Ascending aorta (tissue), 2 donors: Measurements from ENCODE around the gene NUBPL. TPM values are rescaled to one million over a fixed set of nuclear protein-coding genes. Genes with fewer than 3 reads are reported as not detected.

Experiments
- DNase-seq, 2 donors: peaks; one replicate each; pipeline ENCODE4 v3.0.0-alpha.2; 2019; ENCODE audit warnings: low spot score in 2 of 2
- H3K27ac ChIP-seq, 2 donors: fragments of 200-600 bp; sonication (generic); one replicate each; pipeline ENCODE4 v1.5.1; 2016 to 2017; ENCODE audit warnings: mild to moderate bottlenecking in 1 of 2
- H3K27me3 ChIP-seq: fragments of 200-600 bp; sonication (generic); one replicate; pipeline ENCODE4 v1.5.1; 2017
- H3K36me3 ChIP-seq, 2 donors: fragments of 200-600 bp; sonication (generic); one replicate each; pipeline ENCODE4 v1.5.1; 2016
- H3K4me1 ChIP-seq, 2 donors: fragments of 200-600 bp; sonication (generic); one replicate each; pipeline ENCODE4 v1.5.1; 2016 to 2017; ENCODE audit warnings: mild to moderate bottlenecking in 1 of 2
- H3K4me3 ChIP-seq, 2 donors: fragments of 200-600 bp; sonication (generic); one replicate each; pipeline ENCODE4 v1.5.1; 2016 to 2017; ENCODE audit warnings: mild to moderate bottlenecking in 1 of 2
- H3K9me3 ChIP-seq, 2 donors: fragments of 200-600 bp; sonication (generic); one replicate each; pipeline ENCODE4 v1.5.1; 2016
- intact Hi-C: fragments of 100-400 bp; cut with DNase I; formaldehyde crosslinking; loops from one replicate; pipeline ENCODE4 v1.15.1; 2023
- total RNA-seq: library from RNA; depleted of rRNA; stranded (reverse); fragments of >200 nt; gene quantifications from one replicate; pipeline ENCODE4 v1.1.0, GENCODE V29; 2016
- TF ChIP-seq, protein P1 (sequence below), 3 experiments: fragments of 200-600 bp in 2 of 3; fragments of 450-650 bp in 1 of 3; sonication (generic) in 2 of 3; IDR thresholded peaks; one replicate each; pipeline ENCODE4 v1.5.1; 2016 to 2019; ENCODE audit warnings: antibody characterized with exemption in 3 of 3, mild to moderate bottlenecking in 1 of 3, moderate library complexity in 1 of 3

NUBPL gene
- total RNA-seq, 1 donor from 2014 or later: 1.7 TPM

- Histone ChIP-seq H3K27me3 (no peaks in the 10 kb centered on the region), H3K4me1 (no peaks in the 10 kb centered on the region), H3K27ac (no peak overlapping the region), H3K9me3 (no peaks in the 10 kb centered on the region), H3K4me3 (no peak overlapping the region), H3K36me3 (no peaks in the 10 kb centered on the region)
- intact Hi-C loops: no loop called here
- no peak for DNase-seq
- TF ChIP-seq, protein P1, sequence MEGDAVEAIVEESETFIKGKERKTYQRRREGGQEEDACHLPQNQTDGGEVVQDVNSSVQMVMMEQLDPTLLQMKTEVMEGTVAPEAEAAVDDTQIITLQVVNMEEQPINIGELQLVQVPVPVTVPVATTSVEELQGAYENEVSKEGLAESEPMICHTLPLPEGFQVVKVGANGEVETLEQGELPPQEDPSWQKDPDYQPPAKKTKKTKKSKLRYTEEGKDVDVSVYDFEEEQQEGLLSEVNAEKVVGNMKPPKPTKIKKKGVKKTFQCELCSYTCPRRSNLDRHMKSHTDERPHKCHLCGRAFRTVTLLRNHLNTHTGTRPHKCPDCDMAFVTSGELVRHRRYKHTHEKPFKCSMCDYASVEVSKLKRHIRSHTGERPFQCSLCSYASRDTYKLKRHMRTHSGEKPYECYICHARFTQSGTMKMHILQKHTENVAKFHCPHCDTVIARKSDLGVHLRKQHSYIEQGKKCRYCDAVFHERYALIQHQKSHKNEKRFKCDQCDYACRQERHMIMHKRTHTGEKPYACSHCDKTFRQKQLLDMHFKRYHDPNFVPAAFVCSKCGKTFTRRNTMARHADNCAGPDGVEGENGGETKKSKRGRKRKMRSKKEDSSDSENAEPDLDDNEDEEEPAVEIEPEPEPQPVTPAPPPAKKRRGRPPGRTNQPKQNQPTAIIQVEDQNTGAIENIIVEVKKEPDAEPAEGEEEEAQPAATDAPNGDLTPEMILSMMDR (IDR thresholded peaks at IDR 0.05): no peak
Measured at GRCh38 chr14:31819281-31819680, 258.1 kb downstream of the NUBPL start.

GRCh38 chr14:31825459-31825858 is 264.3 kb downstream of the NUBPL start:
- no peak overlapping the region for H3K27ac ChIP-seq
- TF ChIP-seq, protein P1 (IDR thresholded peaks at IDR 0.05): no peak
- H3K4me3 ChIP-seq: no peak overlapping the region
- H3K27me3 ChIP-seq: no peaks in the 10 kb centered on the region
- H3K36me3 ChIP-seq: no peaks in the 10 kb centered on the region
- no peaks in the 10 kb centered on the region for H3K9me3 ChIP-seq
- intact Hi-C loops: no loop called here
- no peaks in the 10 kb centered on the region for H3K4me1 ChIP-seq
- no peak for DNase-seq

DNA sequence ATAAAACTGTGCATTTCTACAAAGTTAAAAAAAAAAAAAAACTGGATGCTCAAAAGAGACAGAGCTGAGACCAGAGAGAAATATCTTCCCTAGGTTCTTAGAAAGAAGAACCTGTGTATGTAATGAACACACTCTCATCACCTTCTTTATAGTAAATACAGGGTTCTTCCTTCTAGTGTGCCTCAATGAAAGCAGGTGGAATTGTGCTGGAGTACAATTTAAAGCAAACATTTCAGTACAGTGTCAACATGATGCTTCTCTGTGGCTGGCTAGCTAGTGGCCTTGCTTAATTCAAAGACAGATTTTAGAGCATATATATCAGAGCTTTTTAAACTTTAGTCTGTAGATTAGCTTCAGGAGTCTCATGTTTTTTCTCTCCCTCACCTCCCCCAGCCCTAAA is 266.1 kb downstream of the NUBPL start:
- DNase-seq: no peak
- H3K27ac ChIP-seq: no peak overlapping the region

GRCh38 chr14:31828946-31829868 is 268.0 kb downstream of the NUBPL start:
- H3K36me3 ChIP-seq: no peaks in the 10 kb centered on the region
- no peaks in the 10 kb centered on the region for H3K27me3 ChIP-seq
- TF ChIP-seq, protein P1 (IDR thresholded peaks at IDR 0.05): no peak
- no peak overlapping the region for H3K27ac ChIP-seq
- no peak for DNase-seq
- H3K4me1 ChIP-seq: no peaks in the 10 kb centered on the region
- intact Hi-C loops: no loop called here
- no peaks in the 10 kb centered on the region for H3K9me3 ChIP-seq
- no peak overlapping the region for H3K4me3 ChIP-seq

More for the DNA sequence above, 266.1 kb downstream of the NUBPL start:
- Histone ChIP-seq H3K27me3 (no peaks in the 10 kb centered on the region), H3K4me3 (no peak overlapping the region), H3K9me3 (no peaks in the 10 kb centered on the region), H3K36me3 (no peaks in the 10 kb centered on the region), H3K4me1 (no peaks in the 10 kb centered on the region)
- intact Hi-C loops: no loop called here
- TF ChIP-seq, protein P1 (IDR thresholded peaks at IDR 0.05): no peak

DNA sequence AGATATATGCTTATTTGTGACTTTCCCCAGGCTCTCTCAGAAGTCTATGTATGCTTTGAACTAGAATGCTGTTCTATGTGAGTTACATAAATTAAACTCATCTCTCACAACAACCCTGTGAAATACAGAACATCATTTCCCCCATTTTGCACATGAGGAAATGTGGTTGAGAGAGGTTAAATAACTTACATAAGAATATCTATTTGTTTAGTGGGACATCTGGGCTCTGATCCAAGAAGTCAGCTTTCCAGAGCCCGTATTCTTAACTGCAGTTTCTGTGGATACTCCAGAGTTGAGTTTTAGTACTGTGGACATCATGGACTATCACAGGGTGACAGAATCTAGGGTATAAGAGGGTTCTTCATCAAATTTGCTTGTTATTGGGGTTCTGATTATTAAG is 273.4 kb downstream of the NUBPL start:
- TF ChIP-seq, protein P1 (IDR thresholded peaks at IDR 0.05): no peak
- intact Hi-C loops: no loop called here
- no peak for DNase-seq
- Histone ChIP-seq H3K4me1 (no peaks in the 10 kb centered on the region), H3K27ac (no peak overlapping the region), H3K9me3 (no peaks in the 10 kb centered on the region), H3K36me3 (no peaks in the 10 kb centered on the region), H3K4me3 (no peak overlapping the region), H3K27me3 (no peaks in the 10 kb centered on the region)
